GM19324 (cell line): ENCODE results near the gene ATF4.
A peak's percentile ranks its signal among the peaks of the same experiment; 100 is the strongest.
"Not testable (repeated sequence)": the region's sequence is repeated elsewhere in the genome, so short reads cannot be mapped to it uniquely, and the experiment has no call there.

Source experiments
- ATAC-seq: cut with Tn5 transposase; IDR thresholded peaks from one replicate; pipeline ENCODE4 v1.9.1; 2021; ENCODE audit warnings: mild to moderate bottlenecking, moderate library complexity; ENCODE audit not compliant: unreplicated experiment, low FRiP score

Gene ATF4

DNA sequence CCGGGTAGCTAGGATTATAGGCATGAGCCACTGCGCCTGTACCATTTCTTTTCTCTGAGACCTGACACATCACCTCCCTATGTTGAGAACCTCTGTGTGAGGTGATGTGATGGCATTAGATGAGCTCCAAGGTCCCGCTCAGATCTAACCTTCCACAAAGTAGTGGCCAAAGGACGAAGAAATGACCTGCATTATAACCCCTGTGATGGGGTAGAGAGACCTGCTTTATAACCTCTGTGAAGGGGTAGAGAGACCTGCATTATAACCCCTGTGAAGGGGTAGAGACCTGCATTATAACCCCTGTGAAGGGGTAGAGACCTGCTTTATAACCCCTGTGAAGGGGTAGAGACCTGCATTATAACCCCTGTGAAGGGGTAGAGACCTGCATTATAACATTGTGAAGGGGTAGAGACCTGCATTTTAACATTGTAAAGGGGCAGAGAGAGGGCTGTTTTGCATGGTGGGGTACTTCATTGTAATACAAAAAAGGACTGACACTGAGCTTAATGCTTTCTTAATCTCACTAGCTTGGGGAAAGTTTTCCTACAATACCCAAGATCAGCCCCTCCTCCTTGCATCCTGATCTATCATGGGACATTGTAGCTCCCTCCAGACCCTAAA lies 9.7 kb upstream of the ATF4 start:
- ATAC-seq, result no peak

DNA sequence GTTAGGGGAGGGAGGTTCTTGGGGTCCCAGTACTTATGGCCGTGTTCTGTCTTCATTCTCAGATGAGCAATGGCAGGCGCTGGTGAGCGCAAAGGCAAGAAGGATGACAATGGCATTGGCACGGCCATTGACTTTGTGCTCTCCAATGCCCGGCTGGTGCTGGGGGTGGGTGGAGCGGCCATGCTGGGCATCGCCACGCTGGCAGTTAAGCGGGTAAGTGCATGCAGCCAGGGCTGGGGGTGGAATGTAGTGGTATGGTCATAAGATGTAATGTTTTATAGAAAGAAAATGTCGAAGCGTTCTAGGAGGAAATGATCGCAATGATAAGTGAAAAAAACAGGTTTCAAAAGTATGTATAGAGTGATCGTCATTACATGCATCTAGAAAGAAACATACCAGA lies 9.1 kb upstream of the ATF4 start:
- ATAC-seq, result no peak

DNA sequence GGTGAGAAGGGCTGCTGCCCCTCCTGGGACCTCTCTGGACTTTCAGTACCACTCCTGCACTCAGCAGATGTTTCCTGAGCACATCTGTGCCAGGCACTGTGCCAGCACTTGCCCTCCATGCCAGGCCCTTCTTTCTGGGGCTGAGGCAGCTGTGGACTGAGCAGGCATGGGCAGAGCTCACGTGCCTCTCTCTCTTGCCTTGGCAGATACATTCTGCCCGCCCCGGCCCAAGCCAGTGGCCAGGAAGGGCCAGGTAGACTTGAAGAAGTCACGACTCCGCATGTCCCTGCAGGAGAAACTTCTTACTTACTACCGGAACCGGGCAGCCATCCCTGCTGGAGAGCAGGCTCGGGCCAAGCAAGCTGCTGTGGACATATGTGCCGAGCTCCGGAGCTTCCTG lies 8.3 kb upstream of the ATF4 start:
- no peak for ATAC-seq

DNA sequence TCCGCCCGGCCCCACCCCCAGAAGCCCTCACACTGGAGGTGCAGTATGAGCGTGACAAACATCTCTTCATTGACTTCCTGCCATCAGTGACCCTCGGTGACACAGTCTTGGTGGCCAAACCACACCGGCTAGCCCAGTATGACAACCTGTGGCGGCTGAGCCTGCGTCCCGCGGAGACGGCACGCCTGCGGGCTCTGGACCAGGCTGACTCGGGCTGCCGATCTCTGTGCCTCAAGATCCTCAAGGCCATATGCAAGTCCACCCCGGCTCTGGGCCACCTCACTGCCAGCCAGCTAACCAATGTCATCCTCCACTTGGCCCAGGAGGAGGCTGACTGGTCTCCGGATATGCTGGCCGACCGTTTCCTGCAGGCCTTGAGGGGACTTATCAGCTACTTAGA lies 6.6 kb upstream of the ATF4 start:
- no peak for ATAC-seq

DNA sequence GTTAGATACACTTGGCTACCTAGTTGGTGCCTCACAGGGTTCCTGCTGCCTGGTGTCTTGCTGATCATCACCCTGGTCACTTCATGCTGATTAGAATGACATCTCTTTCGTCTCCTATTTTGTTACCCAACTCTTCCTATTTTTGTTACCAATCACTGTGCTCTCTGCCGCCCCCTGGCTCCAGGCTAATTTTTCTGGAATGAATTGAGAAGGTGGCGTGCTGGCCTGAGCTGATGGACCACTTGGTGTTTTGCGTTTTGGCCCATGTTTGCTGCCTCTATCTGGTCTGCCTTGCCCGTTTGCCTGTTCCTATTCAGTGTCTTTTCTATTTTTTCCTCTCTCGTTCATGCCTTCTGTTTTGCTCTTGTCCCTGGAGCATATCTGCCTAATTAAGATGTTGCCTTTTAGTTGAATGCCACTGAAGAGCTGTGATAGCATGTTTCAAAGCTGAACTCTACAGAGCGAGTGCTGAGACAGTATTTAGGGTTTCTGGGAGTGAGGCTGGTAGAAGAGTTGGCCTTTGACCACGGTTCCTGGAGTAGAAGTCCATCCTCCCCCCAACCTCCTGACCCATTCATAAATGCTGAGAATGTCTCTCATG lies 5.9 kb upstream of the ATF4 start:
- ATAC-seq, result no peak

DNA sequence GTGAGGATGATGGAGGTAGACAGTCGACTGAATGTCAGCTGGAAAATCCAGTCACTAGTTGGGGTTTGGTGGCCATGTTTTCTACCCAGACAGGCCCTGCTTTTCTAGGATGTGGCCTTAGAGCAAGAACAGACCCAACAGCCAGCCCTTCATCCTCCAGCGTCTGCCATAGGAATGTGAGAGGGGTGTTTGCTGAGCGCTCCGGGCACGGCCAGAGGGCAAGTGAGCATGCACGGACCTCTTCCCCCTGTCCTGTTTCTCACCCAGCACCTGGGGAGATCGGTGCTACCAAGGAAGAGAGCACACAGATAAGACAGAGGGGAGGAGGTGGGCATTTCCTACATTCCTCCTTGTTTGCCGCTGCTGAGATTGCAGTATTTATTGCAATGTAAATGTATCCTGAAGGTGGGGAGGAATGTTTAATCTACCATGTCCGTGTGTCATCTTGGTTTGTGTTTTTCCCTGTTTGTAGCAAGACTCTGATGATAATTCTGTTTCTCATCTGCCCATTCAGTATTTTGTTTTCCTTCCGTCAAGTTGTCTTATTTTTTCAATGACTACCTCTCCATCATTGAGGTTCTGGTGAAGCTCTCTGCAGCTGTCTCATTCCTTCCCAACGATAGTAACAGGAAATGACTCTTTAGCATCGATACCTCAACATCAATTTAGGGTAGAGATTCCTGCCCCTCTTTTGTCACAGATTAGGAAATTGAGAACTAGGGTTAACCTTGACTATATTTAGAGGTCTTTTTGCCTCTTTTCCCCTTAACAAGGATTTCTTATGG lies 4.9 kb upstream of the ATF4 start:
- ATAC-seq, result no peak

DNA sequence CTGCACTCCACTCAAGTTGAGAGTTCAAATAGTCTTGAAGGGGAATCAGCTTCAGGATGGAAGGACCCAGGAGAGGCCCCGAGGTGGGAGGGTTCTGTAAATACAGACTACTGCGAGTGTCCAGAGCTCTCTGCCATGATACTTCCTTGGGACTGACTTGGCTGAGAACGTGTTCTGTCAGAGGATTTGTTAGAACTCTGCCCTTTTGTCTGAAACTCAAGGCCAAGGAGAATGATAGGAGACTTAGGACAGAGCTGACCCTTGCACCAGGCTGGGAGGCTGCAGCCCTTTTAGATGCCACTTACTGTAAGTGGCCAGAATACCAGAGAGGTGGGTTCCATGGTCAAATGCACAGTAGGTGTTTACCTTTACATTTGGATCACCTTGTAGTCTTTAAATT lies 2.9 kb upstream of the ATF4 start:
- ATAC-seq, result no peak

DNA sequence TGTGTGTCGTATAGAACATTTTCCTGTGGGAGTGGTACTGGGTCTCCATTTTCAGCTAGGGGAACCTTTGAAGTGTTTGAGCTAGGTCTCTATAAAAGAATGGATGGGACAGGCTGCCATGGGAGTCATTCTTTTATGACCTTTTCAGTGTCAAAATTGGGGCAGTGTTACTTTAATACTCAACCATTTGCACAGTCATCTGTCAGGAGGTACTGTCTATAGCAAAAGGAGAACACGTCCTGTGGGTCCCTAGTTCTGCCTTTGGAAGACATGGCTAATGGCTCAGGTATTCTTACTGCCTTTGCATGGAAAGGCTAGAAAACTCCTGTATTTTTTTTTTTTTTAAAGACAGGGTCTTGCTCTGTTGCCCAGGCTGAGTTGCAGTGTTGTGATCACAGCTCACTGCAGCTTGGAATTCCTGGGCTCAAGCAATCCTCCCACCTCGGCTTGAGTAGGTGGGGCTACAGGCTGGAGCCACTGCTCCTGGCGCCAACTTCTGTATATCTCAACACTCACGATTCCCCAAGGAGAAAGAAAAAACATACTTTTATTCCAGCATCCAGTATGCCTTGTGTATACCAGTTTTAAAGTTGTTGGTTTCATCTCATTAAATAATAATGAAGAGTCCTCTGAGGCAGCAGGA lies 2.1 kb upstream of the ATF4 start:
- ATAC-seq, result no peak

DNA sequence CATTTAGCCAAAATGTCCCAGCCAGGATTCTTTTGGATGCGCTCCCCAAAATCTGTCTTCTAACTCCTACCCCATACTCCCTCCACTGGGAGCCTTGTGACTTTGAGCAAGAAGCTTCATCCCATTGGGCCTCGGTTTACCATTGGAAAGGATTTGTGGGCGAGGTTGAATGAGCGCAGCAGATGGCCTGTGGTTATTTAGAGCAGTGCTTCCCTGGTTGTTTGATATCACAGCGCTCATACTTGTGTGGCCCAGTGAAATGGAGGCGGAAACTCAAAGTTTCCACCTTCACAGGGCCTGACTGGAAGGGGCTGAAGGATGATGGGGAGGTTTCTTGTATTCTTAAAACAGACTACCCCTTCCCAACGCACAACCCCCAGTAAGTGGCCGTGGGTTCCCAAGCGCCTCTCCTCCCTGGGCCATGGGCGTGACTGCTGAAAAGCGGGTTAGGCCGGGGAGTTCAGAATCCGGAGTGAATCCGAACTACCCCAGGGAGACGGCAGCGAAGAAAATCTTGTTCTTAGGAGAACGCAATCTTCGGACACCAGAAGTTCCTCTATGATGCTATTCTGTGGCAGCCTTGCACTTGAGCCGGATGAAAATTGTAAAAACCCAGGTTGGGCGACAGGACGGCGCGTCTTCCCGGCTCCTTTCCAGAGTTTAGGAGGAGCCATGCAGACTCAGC lies 1.2 kb upstream of the ATF4 start:
- no peak for ATAC-seq

DNA sequence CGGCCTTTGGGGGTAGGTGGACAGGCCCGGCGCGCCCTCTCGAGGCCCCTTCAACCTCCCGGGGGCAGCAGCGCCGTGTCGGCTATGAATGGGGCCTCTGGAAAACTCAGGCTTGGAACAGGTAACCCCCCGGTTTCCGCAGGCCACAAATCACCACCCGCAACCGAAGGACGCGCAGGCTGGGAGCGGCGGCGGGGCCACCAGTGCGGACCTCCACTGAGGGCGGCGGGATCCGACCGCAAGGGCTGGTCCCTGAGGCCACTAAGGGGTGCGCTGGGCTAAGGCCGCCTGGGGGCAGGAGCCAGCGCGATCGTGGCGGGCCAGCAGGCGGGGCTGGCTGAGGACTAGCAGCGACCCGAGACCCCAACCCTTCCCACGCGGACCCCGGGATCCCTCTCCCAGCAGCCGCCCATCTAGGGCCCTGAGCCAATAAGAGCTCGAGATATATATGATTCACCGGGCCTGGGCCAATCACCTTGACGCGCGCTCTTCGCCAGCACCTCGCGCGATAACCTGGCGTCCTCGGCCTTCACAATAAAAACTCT lies 609 bp upstream of the ATF4 start:
- peak; percentile 79 for ATAC-seq

DNA sequence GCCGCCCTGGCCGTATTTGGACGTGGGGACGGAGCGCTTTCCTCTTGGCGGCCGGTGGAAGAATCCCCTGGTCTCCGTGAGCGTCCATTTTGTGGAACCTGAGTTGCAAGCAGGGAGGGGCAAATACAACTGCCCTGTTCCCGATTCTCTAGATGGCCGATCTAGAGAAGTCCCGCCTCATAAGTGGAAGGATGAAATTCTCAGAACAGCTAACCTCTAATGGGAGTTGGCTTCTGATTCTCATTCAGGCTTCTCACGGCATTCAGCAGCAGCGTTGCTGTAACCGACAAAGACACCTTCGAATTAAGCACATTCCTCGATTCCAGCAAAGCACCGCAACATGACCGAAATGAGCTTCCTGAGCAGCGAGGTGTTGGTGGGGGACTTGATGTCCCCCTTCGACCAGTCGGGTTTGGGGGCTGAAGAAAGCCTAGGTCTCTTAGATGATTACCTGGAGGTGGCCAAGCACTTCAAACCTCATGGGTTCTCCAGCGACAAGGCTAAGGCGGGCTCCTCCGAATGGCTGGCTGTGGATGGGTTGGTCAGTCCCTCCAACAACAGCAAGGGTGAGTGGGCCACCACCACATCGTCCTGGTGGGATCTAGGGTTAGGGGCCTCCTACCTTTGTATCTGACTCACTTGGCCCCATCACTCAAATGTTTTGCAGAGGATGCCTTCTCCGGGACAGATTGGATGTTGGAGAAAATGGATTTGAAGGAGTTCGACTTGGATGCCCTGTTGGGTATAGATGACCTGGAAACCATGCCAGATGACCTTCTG lies 934 bp downstream of the ATF4 start:
- not testable (repeated sequence) for ATAC-seq

DNA sequence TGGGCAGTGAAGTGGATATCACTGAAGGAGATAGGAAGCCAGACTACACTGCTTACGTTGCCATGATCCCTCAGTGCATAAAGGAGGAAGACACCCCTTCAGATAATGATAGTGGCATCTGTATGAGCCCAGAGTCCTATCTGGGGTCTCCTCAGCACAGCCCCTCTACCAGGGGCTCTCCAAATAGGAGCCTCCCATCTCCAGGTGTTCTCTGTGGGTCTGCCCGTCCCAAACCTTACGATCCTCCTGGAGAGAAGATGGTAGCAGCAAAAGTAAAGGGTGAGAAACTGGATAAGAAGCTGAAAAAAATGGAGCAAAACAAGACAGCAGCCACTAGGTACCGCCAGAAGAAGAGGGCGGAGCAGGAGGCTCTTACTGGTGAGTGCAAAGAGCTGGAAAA lies 1.7 kb downstream of the ATF4 start:
- not testable (repeated sequence) for ATAC-seq

DNA sequence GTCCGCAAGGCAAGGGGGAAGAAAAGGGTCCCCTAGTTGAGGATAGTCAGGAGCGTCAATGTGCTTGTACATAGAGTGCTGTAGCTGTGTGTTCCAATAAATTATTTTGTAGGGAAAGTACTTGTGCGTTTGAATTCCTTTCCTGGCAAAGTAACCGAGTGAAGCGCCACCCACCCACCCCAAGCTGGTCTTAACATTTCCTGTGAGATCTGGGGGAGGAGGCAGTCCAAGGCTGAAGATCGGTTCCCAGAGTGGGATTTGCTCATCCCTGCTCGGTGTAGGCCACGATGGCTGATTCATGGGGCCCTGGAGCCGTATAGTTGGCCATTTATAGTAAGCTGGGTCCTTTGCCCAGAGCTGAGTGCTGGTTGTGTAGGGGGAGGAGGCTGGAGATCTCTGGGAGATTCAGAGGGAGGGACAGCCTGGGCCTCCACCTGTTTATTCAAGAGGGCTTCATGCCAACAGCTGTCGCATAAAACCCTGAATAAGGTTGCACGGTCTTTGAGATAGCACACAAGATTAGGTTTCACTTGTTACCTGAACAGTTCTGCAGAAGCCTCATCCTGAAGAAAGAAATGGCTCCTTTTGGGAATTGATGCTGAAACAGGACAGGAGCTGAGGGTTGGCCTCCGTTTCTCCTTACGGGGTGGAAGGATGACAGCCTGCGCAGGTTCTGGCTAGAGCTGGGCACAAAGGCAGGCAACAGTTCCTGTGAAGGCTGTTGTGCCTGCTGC lies 2.4 kb downstream of the ATF4 start:
- no peak for ATAC-seq

DNA sequence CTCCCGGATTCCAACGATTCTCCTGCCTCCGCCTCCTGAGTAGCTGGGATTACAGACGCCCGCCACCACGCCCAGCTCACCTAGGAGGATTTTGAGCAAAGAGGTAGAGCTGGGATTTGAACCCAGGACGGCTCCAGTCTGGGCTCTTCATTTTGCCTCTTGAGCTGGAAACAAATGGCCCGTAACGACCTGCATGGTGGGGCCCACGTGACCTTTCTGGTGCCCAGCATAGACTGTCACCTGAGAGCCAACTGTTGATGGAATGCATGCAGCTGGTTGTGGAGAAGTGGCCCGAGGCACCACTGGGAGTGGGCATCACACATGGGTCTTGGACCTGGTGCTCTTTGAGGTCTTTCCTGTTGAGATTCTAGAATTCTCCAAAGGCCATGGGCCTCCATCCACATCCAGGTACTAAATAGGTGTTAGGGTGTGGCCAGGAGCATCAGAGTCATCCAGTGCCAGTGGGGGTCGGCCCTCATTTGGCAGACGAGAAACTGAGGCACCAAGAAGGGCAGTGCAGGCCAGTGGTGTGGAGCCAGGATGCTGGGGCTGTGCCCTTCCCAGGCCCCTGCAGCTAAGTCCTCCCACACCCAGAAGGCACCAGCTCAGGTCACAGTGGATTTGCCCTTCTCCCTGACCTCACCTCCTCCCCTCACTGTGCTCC lies 3.9 kb downstream of the ATF4 start:
- no peak for ATAC-seq

DNA sequence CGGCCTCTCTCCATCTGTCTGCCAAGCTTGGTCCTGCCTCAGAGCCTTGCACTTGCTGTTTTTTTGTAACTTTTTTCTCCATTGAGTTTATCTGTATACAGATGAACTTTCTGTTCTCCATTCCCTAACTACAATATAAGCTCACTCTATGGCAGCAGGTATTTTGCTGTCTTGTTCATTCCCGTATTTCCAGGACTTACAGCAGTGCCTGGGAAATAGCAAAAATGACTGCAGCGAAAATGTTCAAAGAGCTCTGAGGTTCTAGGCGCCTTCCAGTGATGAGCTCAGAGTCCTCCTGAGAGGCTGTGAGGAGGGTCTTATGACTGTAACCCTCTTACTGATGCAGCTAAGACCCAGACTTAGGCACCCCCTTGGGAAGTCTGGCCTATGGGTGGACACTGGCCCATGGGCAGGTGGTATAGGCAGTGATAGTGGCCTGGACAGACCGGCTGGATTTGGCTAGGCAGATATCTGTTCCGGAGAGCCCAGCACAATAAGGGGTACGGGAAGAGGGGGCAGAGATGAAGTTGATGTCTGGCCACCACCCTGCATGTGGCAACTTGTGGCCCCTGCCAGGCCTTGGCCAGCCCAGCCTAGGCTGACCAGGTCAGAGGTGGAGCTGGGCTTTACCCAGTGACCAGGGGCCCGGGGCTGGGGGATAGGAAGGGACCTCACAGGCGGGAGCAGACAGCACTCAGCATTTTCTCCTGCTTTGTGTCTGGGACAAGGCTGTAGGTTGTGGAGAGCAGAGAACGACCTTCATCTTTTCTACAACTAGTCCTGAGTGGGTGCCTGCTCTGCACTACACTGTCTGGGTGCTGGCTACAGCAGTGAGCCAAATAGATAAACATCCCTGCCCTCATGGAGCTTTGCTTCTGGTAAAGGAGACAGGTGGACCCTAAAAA lies 4.6 kb downstream of the ATF4 start:
- ATAC-seq, result no peak

DNA sequence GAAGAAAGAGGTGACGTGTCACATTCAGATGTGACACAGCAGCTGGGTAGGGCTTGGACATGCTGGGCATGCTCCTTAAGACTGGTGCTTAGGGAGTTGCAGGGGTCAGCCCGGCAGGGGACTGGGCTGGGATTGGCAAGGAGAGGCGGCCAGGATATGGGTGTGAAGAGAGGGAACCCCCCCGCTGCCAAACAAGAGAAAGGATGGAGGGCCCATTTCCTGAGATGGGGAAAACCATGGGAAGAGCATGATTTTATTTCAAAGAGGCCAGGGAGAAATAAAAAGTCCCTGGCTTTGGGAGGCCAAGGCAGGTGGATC lies 5.3 kb downstream of the ATF4 start:
- no peak for ATAC-seq

DNA sequence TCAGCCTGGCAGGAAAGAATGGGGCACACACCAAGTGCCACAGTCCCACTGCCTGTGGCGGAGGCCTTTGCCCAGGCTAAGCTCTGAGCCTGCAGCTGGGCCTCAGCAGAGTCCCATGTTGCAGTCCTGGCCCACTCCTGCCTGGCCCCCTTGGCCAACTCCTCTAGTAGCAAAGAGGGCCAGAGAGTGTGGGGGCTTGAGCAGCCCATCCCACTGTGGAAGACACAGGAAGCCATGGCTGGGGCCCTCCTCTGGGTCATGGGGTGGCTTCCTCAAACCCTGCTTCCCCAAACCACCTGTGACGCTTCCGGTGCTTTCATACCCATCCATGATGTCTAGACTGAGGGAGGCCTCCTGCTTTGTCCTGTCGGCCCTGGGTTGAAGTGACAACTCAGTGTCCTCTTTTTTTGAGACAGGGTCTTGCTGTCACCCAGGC lies 6.4 kb downstream of the ATF4 start:
- no peak for ATAC-seq

DNA sequence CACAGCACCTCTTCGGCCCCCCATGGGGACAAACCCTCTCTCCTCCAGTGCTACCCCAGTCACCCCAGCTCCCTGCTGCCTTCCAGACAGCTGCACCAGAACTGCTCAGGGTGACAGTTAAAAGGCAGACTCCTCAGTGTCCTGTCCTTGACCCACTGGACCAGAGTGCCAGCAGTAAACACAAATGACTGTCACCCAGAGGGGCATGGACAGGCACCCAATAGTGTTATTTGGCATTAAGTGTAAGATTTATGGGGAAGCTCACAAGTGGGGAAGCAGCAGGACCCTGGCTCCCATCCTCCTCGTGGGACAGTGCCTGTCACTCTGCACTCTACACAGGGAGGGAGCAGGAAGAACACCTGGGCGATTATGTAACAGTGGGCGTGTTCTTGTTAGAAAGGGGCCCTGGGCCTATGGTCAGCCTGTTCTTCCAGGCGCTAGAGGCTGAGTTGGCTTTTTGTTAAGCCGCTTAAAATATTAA lies 7.2 kb downstream of the ATF4 start:
- no peak for ATAC-seq
